NT2/D1 (cell line): ENCODE data around the gene MRPS33.

Experiments
- SUZ12 ChIP-seq: IDR thresholded peaks from 2 replicates; pipeline ENCODE4 v1.6.1; 2011; ENCODE audit not compliant: insufficient read length, insufficient read depth; ENCODE audit errors: extremely low read depth
- YY1 ChIP-seq: IDR thresholded peaks from 2 replicates; pipeline ENCODE4 v1.6.1; 2011; ENCODE audit not compliant: insufficient read length, insufficient read depth
- ZNF274 ChIP-seq: IDR thresholded peaks from 2 replicates; pipeline ENCODE4 v1.6.1; 2011; ENCODE audit warnings: mild to moderate bottlenecking, low read depth, low read length

DNA sequence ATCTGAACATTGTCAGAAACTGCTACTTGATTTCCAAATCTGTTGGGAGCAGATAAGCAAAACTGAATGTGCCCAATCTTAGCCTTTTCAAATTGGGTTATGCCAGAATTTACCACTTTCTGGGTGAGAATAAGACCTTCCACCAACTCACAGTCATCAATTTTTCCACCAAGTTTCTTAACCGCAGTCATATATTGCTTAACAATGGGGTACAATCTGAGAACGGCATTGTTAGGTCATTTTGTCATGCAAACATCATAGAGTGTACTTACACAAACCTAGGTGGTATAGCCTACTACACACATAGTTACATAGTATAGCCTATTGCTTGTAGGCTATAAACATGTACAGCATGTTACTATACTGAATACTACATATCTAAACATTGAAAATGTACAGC, 16.0 kb downstream of the MRPS33 start:
- TF ChIP-seq YY1, result no peak
- no peak for TF ChIP-seq ZNF274
- no peak for TF ChIP-seq SUZ12
